Kidney capillary endothelial cell (primary cell): ENCODE results near the gene LIN7A.

ENCODE experiments used
- DNase-seq: peaks from one replicate; pipeline ENCODE4 v3.0.0-alpha.2; 2018; ENCODE audit warnings: low spot score

The LIN7A gene

GRCh38 chr12:80752464-80752863, 185.3 kb downstream of the LIN7A start:
- no peak for DNase-seq

- DNase-seq = no peak
Observed at GRCh38 chr12:80749456-80749855, 188.3 kb downstream of the LIN7A start.

DNA sequence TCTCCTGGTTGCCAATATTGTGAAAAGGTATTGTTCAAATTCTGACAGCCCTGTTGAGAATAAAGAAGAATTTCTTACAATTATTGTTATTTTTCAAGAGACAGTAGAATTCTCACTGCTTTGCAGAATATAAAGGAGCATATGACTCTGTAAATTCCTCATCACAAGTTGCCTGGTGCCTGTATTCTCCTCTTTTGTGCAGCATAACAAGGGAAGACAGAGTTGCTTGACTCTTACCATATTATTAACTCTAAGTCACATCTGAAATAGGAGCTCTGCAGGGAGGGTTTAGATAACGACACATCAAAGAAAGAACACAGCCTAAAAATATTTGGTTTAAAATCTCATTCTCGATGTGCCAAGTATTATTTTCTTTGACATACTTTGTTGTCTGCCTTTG, 189.9 kb downstream of the LIN7A start:
- DNase-seq = no peak

DNA sequence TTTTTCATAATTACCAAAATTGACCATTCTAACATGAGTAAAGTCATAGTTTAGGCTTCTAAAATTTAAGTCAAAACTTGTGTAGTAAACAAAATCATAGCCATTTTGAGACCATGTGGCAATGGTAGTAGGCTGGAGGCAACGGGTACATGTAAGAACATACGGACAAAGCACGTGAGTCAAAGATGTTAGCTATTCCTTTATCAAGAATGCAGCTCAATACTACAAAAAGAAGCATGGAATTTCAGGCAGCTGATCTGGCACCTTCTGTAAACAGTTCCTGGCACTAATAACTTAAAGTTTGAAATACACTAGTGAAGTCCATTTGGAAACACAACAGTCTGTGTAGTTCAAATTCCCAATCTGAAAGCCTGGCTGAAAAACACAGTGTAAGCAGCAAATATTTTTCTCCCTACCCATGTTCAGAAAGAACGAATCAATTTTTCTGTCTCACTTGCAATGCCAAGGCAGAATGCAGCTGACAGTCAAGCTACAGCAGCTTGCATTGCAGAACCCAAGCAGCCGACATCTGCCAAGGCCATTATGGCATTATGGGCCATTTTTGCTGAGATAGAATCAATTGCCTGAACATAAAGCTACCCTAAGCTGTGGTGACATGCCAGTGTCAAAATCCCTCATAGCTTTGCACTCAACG, 191.8 kb downstream of the LIN7A start:
- no peak for DNase-seq
